Large intestine (tissue), 3 donors: ENCODE data around the gene CSHL1. TPM values are rescaled to one million over a fixed set of nuclear protein-coding genes. Genes with fewer than 3 reads are reported as not detected.
"Not testable (repeated sequence)": the region's sequence is repeated elsewhere in the genome, so short reads cannot be mapped to it uniquely, and the experiment has no call there.

ENCODE experiments used
- DNase-seq, 2 donors: peaks; one replicate each; pipeline versions ENCODE4 v3.0.0 to v3.0.0-alpha.2; 2013
- H3K27ac ChIP-seq: one replicate; pipeline ENCODE4 v1.5.1; 2013; ENCODE audit warnings: low read length
- H3K27me3 ChIP-seq: 2 replicates; pipeline ENCODE4 v1.6.1; 2013; ENCODE audit warnings: low read length; ENCODE audit not compliant: control insufficient read depth, insufficient read depth
- H3K36me3 ChIP-seq: 2 replicates; pipeline ENCODE4 v1.6.1; 2013; ENCODE audit warnings: low read length; ENCODE audit not compliant: control insufficient read depth, insufficient read depth
- H3K4me1 ChIP-seq: one replicate; pipeline ENCODE4 v1.6.1; 2013; ENCODE audit warnings: low read length; ENCODE audit not compliant: control insufficient read depth, insufficient read depth
- H3K4me3 ChIP-seq: one replicate; pipeline ENCODE4 v1.5.1; 2013; ENCODE audit warnings: low read length
- H3K9me3 ChIP-seq: one replicate; pipeline ENCODE4 v1.6.1; 2013; ENCODE audit warnings: mild to moderate bottlenecking, low read depth, low read length, moderate library complexity; ENCODE audit not compliant: control insufficient read depth
- WGBS: methylation state at CpG from one replicate; pipeline ENCODE4 v1.1.5; 2013; ENCODE audit warnings: low lambda C conversion rate; ENCODE audit not compliant: insufficient coverage; 5-methylcytosine and 5-hydroxymethylcytosine counted together
- polyA plus RNA-seq: library from polyadenylated mRNA; unstranded; fragments of 120-200 nt; gene quantifications from one replicate; pipeline ENCODE4 v1.2.1, GENCODE V29; 2013

Gene CSHL1
- polyA plus RNA-seq, 1 donor: not detected

GRCh38 chr17:63870292-63870665 is 40.8 kb downstream of the CSHL1 start:
- no CpG with 5 or more reads among the region's 4 CpGs for WGBS
- H3K27ac ChIP-seq, DNase-seq: not testable (repeated sequence)

DNA sequence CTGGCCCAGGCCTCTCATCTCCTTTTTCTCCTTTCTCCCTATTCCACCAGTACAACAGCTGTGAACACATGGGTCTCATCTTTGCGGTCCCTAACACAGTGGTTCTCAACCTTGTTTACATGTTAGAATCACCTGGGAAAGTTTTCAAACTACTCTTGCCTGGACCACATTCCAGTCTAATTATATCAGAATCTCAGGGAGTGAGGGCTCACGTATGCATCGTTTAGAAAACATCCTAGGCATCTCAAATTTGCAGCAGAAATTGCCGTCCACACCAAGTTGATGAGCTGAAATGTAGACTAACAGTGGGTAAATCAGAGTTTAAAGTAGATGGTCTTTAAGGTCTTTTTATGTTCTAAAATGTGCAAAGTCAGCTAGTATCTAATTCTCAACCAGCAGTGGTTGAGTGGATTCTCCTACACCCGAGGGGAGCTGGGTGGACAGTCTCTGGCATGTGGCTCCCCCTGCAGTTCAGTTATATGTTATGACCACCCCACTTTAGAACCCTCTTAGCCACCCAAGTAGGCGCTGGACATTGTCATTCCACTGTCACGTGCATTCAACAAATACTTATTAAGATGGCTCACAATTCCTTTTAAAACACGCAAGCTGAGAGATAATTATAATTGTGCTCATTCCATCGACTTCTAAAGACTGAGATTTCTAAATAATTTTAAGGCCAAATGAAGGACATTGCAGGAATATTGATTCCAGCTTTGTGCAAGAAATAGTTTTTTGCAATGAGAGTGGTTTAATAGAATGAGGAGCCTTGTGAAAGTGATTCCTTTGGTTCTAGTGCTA is 41.4 kb downstream of the CSHL1 start:
- H3K27me3 ChIP-seq, H3K9me3 ChIP-seq, H3K36me3 ChIP-seq, H3K27ac ChIP-seq, H3K4me3 ChIP-seq, DNase-seq, H3K4me1 ChIP-seq: not testable (repeated sequence)
- no CpG with 5 or more reads among the region's 9 CpGs for WGBS

More at GRCh38 chr17:63870292-63870665, 40.8 kb downstream of the CSHL1 start:
- not testable (repeated sequence) for H3K9me3 ChIP-seq, H3K36me3 ChIP-seq, H3K4me3 ChIP-seq, H3K4me1 ChIP-seq, H3K27me3 ChIP-seq

DNA sequence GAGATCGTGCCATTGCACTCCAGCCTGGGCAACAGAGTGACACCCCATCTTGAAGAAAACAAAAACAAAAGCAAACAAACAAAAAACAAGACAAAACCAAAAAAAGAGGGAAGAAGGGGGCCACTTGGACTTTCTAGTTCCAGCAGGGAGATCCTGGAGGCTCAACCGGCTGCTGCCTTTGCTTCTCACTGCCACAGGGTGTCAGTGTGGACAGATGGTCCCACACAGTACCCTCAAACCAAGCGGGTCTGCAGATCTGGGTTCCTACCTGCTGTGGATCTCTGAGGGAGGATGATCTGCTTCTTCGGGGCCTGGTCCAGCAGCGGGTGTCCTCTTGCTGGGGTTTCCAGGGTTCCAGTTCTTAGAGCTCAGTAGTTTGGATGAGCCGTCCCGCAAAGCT is 44.4 kb downstream of the CSHL1 start:
- not testable (repeated sequence) for H3K9me3 ChIP-seq, DNase-seq, H3K4me3 ChIP-seq, H3K4me1 ChIP-seq, H3K36me3 ChIP-seq, H3K27me3 ChIP-seq, H3K27ac ChIP-seq
- no CpG with 5 or more reads among the region's 7 CpGs for WGBS

Other genes with a start within 250 kb of the CSHL1 start
- 19.4 TPM for gene LIMD2, start 211.1 kb downstream of the CSHL1 start, polyA plus RNA-seq
- gene STRADA, start 169.5 kb downstream of the CSHL1 start, polyA plus RNA-seq: 43.3 TPM
- 104 TPM for gene CCDC47, start 137.7 kb downstream of the CSHL1 start, polyA plus RNA-seq
- gene DDX42, start 137.1 kb downstream of the CSHL1 start, polyA plus RNA-seq: 136 TPM
- gene PSMC5, start 83.8 kb downstream of the CSHL1 start, polyA plus RNA-seq: 106 TPM
- 49.6 TPM for gene FTSJ3, start 83.6 kb downstream of the CSHL1 start, polyA plus RNA-seq
- 63.6 TPM for gene SMARCD2, start 68.6 kb downstream of the CSHL1 start, polyA plus RNA-seq
- 0.06 TPM for gene CSH2, start 37.6 kb downstream of the CSHL1 start, polyA plus RNA-seq
- gene GH2, start 29.3 kb downstream of the CSHL1 start, polyA plus RNA-seq: not detected
- gene CSH1, start 14.7 kb downstream of the CSHL1 start, polyA plus RNA-seq: 0.30 TPM
- not detected for gene GH1, start 7.6 kb upstream of the CSHL1 start, polyA plus RNA-seq
- gene CD79B, start 21.1 kb upstream of the CSHL1 start, polyA plus RNA-seq: 1.2 TPM
- gene SCN4A, start 61.7 kb upstream of the CSHL1 start, polyA plus RNA-seq: 0.22 TPM
- 1.2 TPM for gene PRR29, start 87.1 kb upstream of the CSHL1 start, polyA plus RNA-seq
- gene ICAM2, start 109.4 kb upstream of the CSHL1 start, polyA plus RNA-seq: 15.1 TPM
- gene ERN1, start 218.9 kb upstream of the CSHL1 start, polyA plus RNA-seq: 10.3 TPM